GM18870 (cell line): Measurements from ENCODE around the gene CTNNA3.

Experiments
- ATAC-seq: cut with Tn5 transposase; IDR thresholded peaks from one replicate; pipeline ENCODE4 v1.9.1; 2021; ENCODE audit warnings: moderate library complexity; ENCODE audit not compliant: unreplicated experiment

CTNNA3 gene

DNA sequence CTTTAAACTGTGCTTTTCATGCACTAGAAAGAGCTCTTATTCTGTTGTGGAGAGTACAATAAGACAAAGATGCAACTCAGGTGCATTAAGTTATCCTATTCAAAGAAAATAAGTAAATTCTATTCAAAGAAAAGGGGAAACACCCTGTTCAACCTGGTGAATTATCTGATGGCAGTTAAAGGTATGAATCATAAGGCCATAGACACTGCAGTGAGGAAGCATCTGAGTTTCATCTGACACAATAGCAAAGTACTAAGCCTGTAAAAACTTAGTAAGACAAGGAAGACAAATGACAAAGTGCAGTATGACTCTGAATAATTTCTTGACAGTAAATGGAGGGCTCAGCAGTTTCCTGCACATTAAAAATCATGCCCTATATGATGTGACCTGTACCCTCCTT lies 861.2 kb downstream of the CTNNA3 start:
- peak; percentile 34 for ATAC-seq

DNA sequence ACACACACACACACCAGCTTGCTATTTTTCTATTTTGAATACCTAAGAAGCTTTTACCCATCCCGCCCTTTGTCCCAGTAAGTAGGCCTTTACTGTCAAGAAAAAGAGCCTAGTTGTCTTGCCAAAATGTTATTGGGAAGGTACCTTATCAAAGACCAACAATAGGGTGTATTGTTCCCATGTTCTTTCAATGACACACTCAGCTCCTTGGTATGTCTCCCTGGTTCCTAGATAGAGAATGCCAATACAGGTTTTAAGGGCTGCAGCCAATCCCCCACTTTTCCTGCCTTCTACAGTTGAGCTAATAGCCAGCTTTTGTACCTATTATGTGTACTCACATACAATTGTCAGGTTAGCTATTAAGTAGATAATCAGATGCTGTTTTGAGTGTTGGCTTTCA lies 862.1 kb downstream of the CTNNA3 start:
- no peak for ATAC-seq

DNA sequence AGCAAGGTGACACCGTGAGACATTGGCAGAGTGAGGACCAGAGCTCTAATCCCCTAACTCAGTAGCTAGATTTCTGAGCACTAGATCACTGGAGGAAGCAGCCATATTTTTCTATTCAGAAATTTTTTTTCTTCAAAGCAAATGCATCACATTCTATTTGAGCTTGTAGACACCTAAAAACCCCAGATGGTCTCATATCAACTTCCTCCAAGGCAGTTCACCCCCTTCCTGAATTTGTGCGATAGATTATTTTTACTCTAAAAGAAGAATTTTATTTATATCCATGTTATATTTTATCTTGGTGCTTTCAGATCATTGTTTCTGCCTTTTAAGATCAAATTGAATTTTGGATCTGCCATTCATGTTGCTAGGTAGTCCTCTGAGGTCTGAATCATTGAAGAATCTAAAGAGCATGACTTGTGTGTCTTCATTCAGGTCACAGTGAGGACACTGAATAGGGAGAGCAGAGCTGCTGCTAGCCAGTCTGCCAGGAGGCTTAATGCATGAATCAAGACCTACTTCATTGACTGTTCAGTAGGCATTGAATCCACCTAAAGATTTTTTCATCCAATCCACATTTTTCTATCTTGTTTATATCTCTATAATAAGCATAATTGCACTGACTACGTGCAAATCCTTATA lies 863.1 kb downstream of the CTNNA3 start:
- no peak for ATAC-seq

DNA sequence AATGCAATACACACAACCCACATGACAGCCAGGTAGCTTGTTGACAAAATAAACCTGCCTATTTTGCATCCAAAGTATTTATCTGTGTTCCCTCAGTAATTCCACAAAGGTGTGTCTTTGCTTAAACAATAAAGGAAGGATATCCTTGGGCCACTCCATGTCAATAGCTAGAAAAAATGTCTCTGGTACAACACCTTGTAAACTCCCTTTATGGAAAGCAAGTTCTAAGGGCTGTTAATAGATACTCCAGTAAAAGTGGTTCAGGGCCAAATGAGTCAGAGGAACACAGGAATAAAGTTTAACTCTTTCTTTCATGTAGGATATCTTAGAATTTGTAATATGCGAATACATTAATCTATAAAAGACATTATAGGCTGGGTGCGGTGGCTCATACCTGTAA lies 867.0 kb downstream of the CTNNA3 start:
- ATAC-seq = no peak

- ATAC-seq = no peak
Measured at GRCh38 chr10:66827353-66827752, 868.6 kb downstream of the CTNNA3 start.

DNA sequence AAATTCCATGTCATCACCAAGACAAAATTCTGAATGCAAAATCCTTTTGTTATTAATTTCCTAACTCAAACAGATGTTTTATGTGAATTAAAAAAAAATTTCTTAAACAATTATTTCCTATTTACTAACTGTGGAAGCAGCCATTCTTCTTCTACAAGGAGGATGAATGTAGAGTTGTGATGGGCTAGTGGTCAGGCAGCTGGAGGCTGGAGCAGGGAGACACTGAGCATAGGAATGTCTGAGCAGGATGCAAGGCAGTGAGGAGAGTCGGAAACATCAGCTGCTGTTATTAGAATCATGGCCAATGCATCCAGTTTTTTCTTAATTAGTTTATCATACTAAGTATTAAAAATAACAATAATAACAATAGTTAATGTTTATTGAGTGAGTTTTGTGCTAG lies 872.7 kb downstream of the CTNNA3 start:
- ATAC-seq = no peak

GRCh38 chr10:66822801-66823200 lies 873.2 kb downstream of the CTNNA3 start:
- peak; percentile 60 for ATAC-seq

DNA sequence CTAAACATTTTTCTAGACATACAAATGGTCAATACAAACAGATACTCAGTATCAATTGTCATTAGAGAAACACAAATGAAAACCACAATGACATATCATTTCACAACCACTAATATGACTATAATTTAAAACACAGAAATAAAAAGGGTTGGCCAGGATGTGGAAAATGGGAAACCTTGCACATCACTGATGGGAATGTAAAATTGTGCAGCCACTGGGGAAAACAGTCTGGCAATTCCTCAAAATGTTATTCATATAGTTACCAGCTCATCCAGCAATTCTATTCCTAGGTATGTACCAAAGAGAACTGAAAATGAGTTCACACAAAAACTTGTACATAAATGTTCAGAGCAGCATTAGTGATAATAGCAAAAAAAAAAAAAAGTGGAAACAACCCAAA lies 876.3 kb downstream of the CTNNA3 start:
- ATAC-seq = no peak

GRCh38 chr10:66813122-66813521 lies 882.9 kb downstream of the CTNNA3 start:
- ATAC-seq = no peak

GRCh38 chr10:66811211-66811610 lies 884.8 kb downstream of the CTNNA3 start:
- no peak for ATAC-seq

GRCh38 chr10:66809402-66809801 lies 886.6 kb downstream of the CTNNA3 start:
- no peak for ATAC-seq

DNA sequence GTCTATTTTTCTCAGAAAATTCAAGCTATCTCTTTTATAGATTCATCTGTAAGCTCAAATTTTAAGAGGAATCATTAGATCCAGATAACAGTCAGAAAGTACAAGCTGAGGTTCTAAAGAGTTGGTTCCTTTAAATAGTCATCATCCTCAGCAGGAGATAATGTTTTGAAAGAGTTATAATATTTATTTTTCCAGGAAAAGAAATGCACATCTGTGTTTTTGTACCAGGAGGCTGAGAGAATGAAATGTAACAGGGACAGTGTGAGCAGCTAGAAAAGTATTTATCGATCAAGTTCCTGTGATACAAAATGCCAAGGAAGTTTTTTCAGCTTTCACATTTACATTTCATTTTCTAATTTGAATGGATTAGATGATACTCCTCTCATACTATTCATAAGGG lies 890.4 kb downstream of the CTNNA3 start:
- no peak for ATAC-seq

- ATAC-seq = no peak
Measured at GRCh38 chr10:66804962-66805361, 891.0 kb downstream of the CTNNA3 start.

- ATAC-seq = no peak
Measured at GRCh38 chr10:66803174-66803573, 892.8 kb downstream of the CTNNA3 start.

DNA sequence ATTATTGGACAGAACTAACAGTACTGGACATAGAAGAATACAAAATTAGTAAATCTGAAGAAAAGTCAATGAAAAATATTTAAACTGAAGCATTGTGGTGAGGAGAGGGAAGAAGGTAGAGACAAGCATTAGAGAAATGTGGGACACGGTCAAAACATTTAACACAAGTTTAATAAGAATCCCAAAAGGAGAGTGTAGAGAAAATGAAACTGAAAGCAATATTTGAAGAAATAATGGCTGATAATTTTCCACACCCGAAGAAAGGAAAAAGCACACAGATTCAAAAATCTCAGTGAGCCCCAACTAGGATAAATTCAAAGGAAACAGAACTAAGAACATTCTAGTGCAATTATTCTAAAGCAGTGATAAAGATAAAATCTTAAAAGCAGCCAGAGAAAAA lies 896.5 kb downstream of the CTNNA3 start:
- ATAC-seq = no peak

DNA sequence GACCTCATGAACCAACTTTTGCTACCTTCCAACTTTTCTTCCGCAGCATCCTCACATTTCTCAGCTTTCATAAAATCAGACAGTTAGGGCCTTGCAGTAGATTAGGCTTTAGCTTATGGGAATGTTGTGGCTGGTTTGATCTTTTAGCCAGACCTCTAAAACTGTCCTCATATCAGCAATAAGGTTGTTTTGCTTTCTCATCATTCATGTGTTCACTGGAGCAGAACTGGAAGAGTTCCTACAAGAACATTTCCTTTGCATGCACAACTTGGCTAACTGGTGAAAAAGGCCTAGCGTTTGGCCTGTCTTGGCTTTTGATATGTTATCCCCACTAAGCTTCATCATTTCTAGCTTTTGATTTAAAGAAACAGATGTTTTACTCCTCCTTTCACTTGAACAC lies 900.1 kb downstream of the CTNNA3 start:
- ATAC-seq = no peak

GRCh38 chr10:66792441-66792840 lies 903.6 kb downstream of the CTNNA3 start:
- ATAC-seq = no peak

- peak; percentile 37 for ATAC-seq
Measured at GRCh38 chr10:66788178-66788987, 907.6 kb downstream of the CTNNA3 start.

GRCh38 chr10:66786709-66787108 lies 909.3 kb downstream of the CTNNA3 start:
- ATAC-seq = peak; percentile 40

DNA sequence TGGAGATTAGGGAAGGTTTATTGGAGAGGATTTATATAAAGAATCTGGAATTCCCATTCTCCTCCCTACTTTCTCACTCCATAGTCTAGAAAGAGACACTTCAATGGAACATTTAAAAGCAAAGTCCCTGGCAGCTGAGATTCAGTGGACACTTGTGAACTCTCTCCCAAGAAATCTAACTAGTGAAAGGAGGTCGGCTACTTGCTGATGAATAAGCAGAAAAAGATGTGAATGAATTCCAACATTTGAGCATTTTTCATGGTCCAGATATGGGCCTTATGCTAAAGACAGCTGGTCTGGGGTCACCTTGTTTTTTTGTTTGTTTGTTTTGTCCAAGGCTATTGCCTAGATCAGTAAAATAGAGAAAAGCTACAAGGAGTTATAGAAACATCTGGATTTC lies 911.2 kb downstream of the CTNNA3 start:
- ATAC-seq = no peak

- ATAC-seq = no peak
Measured at GRCh38 chr10:66783316-66783715, 912.7 kb downstream of the CTNNA3 start.

- no peak for ATAC-seq
Measured at GRCh38 chr10:66782776-66783175, 913.2 kb downstream of the CTNNA3 start.

- no peak for ATAC-seq
Measured at GRCh38 chr10:66782144-66782543, 913.9 kb downstream of the CTNNA3 start.
